ENCODE measurements around the gene ABHD17A.

ABHD17A gene

DNA sequence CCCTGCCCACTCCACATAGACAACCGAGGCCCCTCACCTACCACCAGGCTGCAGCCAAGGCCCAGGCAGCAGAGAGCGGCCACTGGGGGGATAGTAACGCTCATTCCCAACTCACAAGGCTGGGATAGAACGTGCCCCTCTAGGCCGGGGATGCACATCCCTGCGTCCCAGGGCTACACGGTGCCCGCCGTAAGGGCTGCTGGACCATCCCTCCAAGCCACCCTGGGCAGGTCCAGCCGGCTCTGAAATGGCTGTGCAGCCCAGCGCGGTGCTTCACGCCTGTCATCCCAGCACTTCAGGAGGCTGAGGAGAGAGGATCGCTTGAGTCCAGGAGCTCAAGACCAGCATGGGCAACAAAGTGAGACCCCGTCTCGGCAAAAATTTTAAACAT is 40.2 kb downstream of the ABHD17A start:
- Histone ChIP-seq H3K4me3 (ENCODE audit: extremely low read depth, insufficient read depth, low read length, poor library complexity, severe bottlenecking) (no peak overlapping the region), H3K9me3 (ENCODE audit: control insufficient read depth, low read length) (no peaks in the 10 kb centered on the region), H3K36me3 (ENCODE audit: control insufficient read depth, insufficient read depth, low read length) (peaks cover 20% of the 10 kb centered on the region), H3K27ac (ENCODE audit: low read depth, low read length, severe bottlenecking) (no peak overlapping the region), H3K4me1 (ENCODE audit: control insufficient read depth, insufficient read depth, low read length, poor library complexity, severe bottlenecking) (peaks cover 20% of the 10 kb centered on the region)
- WGBS, 2 experiments (ENCODE audit: insufficient coverage in 2 of 2): 96 to 97% methylated on average over 15 of the region's 16 CpGs

DNA sequence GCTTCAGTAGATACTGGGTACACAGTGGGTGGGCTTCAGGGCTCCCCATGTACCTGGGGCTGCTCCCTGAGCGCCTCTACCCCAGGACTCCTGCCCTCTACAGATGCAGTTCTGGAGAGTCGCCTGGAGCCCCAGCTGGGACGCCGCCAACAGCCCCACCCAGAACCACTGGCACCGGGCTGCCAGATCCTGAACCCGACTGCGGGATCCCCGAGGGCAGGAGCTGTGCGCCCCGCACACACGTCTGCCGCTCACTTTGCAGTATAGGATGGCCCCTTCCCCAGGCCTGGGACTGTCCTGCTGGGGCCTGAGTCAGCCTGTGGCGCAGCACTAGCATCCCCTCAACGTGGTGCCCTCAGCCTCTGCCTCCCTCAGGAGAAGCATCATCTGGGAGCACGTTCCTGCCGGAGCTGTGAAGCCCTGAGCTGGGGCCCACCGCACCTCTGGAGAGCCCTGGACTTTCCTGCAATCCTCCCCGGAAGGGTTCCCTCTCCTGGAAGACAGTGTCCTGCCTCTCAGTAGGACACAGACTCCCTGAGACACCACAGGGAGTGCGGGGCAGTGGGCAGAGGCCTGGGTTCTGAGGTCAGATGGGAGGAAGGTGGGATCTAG is 40.7 kb downstream of the ABHD17A start:
- Histone ChIP-seq H3K36me3 (ENCODE audit: control insufficient read depth, insufficient read depth, low read length) (peaks cover 21% of the 10 kb centered on the region), H3K9me3 (ENCODE audit: control insufficient read depth, low read length) (no peaks in the 10 kb centered on the region), H3K27ac (ENCODE audit: low read depth, low read length, severe bottlenecking) (no peak overlapping the region), H3K4me1 (ENCODE audit: control insufficient read depth, insufficient read depth, low read length, poor library complexity, severe bottlenecking) (peaks cover 20% of the 10 kb centered on the region), H3K4me3 (ENCODE audit: extremely low read depth, insufficient read depth, low read length, poor library complexity, severe bottlenecking) (no peak overlapping the region)
- 95 to 97% methylated on average over 14 to 17 of the region's 19 CpGs for WGBS, 2 experiments (ENCODE audit: insufficient coverage in 2 of 2)

DNA sequence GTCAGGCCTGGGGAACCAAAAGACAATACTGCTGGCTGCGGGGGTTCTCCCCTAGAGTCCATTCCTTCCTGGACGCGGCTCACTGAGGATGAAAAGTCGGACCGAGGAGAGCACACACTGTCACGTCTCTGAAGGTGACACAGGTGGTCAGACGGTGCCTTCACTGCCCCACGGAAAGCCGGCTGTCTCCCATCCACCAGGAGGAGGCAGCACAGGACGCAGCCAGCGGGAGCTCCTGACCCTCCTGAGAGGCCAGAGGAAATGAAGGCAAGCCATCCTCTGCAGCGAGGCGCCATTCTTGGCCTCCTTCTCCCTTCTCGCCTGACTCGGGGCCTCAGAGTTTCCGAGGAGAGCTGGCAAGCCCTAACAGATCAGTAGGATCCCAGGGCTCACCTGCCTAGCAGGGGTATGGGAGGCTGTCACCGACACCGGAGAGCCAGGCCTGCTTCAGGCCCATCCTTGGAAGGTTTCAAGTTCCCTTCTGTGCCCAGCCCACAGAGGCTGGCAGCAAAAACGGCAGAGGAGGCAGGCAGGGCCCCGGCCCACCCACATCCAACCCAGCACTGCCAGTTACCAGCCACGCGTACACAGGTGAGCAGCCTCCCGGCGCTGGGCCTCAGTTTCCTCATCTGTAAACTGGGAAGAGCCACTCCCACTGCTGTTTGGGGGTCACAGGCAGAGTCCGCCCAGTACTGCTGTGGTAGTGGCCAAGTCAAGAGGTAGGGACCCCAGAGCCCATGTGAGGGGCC is 41.5 kb downstream of the ABHD17A start:
- H3K4me3 ChIP-seq (ENCODE audit: extremely low read depth, insufficient read depth, low read length, poor library complexity, severe bottlenecking): no peak overlapping the region
- WGBS, 2 experiments (ENCODE audit: insufficient coverage in 2 of 2): 87 to 92% methylated on average over 17 to 23 of the region's 25 CpGs
- no peak overlapping the region for H3K27ac ChIP-seq (ENCODE audit: low read depth, low read length, severe bottlenecking)
- peaks cover 20% of the 10 kb centered on the region for H3K4me1 ChIP-seq (ENCODE audit: control insufficient read depth, insufficient read depth, low read length, poor library complexity, severe bottlenecking)
- no peaks in the 10 kb centered on the region for H3K9me3 ChIP-seq (ENCODE audit: control insufficient read depth, low read length)
- peaks cover 25% of the 10 kb centered on the region for H3K36me3 ChIP-seq (ENCODE audit: control insufficient read depth, insufficient read depth, low read length)

DNA sequence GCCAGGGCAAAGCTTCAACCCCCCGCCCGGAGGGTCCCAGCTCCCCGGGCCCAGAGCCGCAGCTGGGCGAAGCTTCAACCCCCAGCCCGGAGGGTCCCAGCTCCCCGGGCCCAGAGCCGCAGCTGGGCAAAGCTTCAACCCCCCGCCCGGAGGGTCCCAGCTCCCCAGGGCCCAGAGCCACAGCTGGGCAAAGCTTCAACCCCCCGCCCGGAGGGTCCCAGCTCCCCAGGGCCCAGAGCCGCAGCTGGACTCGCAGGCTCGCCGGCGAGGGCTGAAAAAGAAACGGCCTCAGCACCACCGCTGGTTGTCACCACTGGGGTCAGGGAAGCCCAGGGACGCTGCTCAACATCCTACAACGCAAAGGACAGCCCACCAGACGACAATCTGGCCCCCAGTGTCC is 42.2 kb downstream of the ABHD17A start:
- Histone ChIP-seq H3K4me1 (ENCODE audit: control insufficient read depth, insufficient read depth, low read length, poor library complexity, severe bottlenecking) (peaks cover 20% of the 10 kb centered on the region), H3K27ac (ENCODE audit: low read depth, low read length, severe bottlenecking) (no peak overlapping the region), H3K36me3 (ENCODE audit: control insufficient read depth, insufficient read depth, low read length) (peaks cover 25% of the 10 kb centered on the region), H3K9me3 (ENCODE audit: control insufficient read depth, low read length) (no peaks in the 10 kb centered on the region), H3K4me3 (ENCODE audit: extremely low read depth, insufficient read depth, low read length, poor library complexity, severe bottlenecking) (no peak overlapping the region)
- WGBS, 2 experiments (ENCODE audit: insufficient coverage in 2 of 2): 91 to 93% methylated on average over 20 of the region's 22 CpGs

DNA sequence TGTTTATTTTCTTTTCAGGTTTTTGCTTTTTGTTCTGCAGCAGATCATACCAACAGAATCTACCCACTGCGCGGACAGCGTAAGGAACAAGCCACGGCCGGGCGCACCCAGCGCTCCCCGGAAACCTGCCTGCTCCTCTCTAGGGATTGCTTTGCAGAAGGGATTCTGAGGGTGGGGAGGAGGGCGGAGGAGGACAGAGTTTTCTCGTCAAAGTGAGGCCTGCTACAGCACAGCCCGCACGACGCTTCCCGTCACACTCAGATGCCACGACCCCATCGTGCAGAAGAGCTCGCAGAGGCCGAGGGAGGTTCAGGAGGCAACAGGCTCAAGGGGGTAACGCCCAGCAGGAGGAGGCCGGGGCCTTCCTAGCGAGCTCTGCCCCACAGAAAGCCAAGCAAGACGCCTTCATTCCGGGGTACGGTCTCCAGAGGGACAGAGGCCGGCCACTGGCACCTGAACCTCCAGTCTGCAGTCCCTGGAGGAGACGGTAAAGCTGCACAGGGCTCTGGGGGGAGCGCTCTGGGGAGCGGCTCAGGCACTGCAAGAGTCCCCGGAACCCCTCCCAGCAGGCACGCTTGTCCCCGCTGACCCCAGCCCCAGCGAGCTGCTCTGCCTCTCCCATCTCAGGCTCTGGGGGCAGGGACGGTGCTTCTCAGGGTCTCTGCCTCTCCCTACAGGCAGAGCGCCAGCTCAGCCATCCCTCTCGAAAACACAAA is 43.9 kb downstream of the ABHD17A start:
- peaks cover 24% of the 10 kb centered on the region for H3K4me1 ChIP-seq (ENCODE audit: control insufficient read depth, insufficient read depth, low read length, poor library complexity, severe bottlenecking)
- peaks cover 25% of the 10 kb centered on the region for H3K36me3 ChIP-seq (ENCODE audit: control insufficient read depth, insufficient read depth, low read length)
- H3K9me3 ChIP-seq (ENCODE audit: control insufficient read depth, low read length): no peaks in the 10 kb centered on the region
- H3K4me3 ChIP-seq (ENCODE audit: extremely low read depth, insufficient read depth, low read length, poor library complexity, severe bottlenecking): no peak overlapping the region
- WGBS, 2 experiments (ENCODE audit: insufficient coverage in 2 of 2): 90 to 93% methylated on average over 29 to 33 of the region's 35 CpGs
- no peak overlapping the region for H3K27ac ChIP-seq (ENCODE audit: low read depth, low read length, severe bottlenecking)

DNA sequence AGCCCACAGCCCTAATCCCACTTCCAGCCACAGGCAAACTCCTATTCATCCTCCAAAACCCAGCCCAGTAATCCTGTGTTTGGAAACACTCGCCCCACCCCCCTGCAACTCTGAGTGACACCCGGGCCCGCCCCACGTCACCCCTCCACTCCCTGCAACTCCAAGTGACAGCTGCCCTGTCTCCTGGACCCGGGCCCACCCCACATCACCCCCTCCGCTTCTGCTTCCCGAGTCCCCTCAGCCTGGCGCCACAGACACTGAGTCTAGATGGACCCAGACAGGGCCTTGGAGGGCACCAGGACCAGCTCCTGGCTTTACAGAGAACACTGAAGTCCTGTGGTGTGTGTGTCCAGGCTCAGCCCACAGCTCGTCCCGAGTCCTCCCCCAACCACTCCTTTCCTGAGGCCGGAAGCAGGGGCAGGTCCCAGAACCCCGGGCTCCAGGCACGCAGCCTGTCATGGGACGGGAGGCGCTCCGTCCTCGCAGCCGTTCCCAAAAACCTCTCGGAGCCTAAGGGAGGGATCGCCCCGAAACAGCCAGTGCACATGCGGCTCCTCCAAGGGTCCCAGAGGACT is 44.7 kb downstream of the ABHD17A start:
- Histone ChIP-seq H3K4me3 (ENCODE audit: extremely low read depth, insufficient read depth, low read length, poor library complexity, severe bottlenecking) (no peak overlapping the region), H3K36me3 (ENCODE audit: control insufficient read depth, insufficient read depth, low read length) (peaks cover 21% of the 10 kb centered on the region), H3K27ac (ENCODE audit: low read depth, low read length, severe bottlenecking) (no peak overlapping the region), H3K9me3 (ENCODE audit: control insufficient read depth, low read length) (no peaks in the 10 kb centered on the region), H3K4me1 (ENCODE audit: control insufficient read depth, insufficient read depth, low read length, poor library complexity, severe bottlenecking) (peaks cover 22% of the 10 kb centered on the region)
- WGBS, 2 experiments (ENCODE audit: insufficient coverage in 2 of 2): 88 to 92% methylated on average over 13 to 15 of the region's 22 CpGs

DNA sequence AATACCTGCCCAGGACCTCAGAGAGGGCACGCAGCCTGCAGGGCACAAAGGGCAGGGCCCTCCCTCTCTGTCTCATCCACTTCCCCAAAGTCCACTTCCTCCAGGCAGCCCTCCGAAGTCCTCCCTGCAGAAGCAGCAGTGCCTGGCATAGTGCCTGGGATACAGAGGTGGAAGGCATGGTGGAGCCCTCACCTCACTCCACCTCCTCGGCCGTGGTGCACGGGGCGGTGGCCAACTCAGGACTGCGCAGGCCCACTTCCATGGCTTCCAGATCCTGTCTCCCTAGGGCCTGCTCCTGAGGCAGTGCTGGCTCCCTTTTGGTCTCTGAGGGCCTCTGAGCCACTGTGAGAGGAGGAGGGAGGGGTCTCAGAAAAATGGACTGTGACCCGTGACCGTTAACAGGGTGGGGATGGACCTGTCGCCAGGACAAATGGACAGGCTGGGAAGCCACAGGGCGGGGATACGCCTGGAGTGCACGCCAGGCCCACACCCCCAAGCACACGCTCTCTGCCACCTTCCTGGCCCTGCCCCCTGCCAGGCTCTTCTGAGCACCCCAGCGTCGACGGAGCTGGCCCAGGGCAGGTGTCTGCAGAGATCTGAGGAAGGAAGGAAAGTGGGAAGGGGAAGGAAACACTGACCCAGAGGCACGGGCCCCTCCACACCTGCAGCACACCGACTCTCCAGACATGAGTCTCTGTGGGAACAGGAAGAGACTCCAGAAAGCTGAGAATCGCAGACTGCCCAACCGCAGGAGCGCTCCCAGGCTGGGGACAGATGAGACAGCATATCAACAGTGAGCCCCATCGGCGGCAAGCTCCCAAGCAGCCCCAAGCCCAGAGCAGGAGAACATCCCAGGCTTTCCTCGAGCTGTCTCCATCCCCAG is 45.4 kb downstream of the ABHD17A start:
- Histone ChIP-seq H3K4me1 (ENCODE audit: control insufficient read depth, insufficient read depth, low read length, poor library complexity, severe bottlenecking) (peaks cover 22% of the 10 kb centered on the region), H3K9me3 (ENCODE audit: control insufficient read depth, low read length) (no peaks in the 10 kb centered on the region), H3K36me3 (ENCODE audit: control insufficient read depth, insufficient read depth, low read length) (peaks cover 17% of the 10 kb centered on the region), H3K4me3 (ENCODE audit: extremely low read depth, insufficient read depth, low read length, poor library complexity, severe bottlenecking) (no peak overlapping the region), H3K27ac (ENCODE audit: low read depth, low read length, severe bottlenecking) (no peak overlapping the region)
- WGBS, 2 experiments (ENCODE audit: insufficient coverage in 2 of 2): 97 to 98% methylated on average over 18 to 20 of the region's 25 CpGs

DNA sequence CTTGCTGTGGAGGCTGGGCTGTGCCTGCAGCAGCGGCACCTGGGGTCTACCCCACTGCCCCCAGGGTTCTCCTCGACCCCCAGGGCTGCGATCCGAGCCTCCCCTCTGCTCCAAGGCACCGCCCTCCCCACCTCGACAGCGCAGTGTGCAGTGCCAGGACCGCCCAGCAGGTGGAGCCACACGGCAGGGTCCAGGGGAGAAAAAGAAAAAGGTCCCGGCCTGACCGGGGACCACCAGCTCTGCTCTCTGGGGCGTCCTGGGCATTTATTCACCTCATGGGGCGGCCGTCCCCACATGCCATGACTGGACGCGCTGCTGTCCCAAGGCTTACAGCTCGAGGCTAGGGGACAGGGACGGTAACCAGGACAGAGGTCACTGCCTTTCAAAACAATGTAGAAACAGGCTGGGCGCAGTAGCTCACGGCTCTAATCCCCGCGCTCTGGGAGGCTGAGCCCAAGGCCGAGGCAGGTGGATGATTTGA is 47.6 kb downstream of the ABHD17A start:
- peak overlapping the region; percentile 36 for H3K27ac ChIP-seq (ENCODE audit: low read depth, low read length, severe bottlenecking)
- no peaks in the 10 kb centered on the region for H3K9me3 ChIP-seq (ENCODE audit: control insufficient read depth, low read length)
- WGBS, 2 experiments (ENCODE audit: insufficient coverage in 2 of 2): 39 to 59% methylated on average over 17 to 19 of the region's 23 CpGs
- H3K36me3 ChIP-seq (ENCODE audit: control insufficient read depth, insufficient read depth, low read length): peaks cover 22% of the 10 kb centered on the region
- peaks cover 22% of the 10 kb centered on the region for H3K4me1 ChIP-seq (ENCODE audit: control insufficient read depth, insufficient read depth, low read length, poor library complexity, severe bottlenecking)
- H3K4me3 ChIP-seq (ENCODE audit: extremely low read depth, insufficient read depth, low read length, poor library complexity, severe bottlenecking): no peak overlapping the region

DNA sequence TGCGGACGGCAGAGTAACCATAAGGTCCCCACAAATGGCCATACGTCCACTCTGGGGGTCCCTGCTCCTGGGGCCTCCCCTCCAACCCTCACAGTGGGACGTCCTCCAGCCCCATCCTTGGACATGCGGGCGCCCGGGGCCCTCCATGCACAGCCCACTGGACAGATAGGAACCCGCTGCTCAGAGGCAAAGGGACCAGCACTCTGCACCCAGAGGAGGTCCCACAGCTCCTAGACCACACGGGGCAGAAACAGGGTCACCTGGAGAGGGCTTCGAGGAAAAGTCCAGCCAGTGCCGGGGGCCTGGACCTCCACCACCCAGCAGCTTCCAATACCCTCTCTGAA is 48.1 kb downstream of the ABHD17A start:
- Histone ChIP-seq H3K36me3 (ENCODE audit: control insufficient read depth, insufficient read depth, low read length) (peaks cover 22% of the 10 kb centered on the region), H3K4me3 (ENCODE audit: extremely low read depth, insufficient read depth, low read length, poor library complexity, severe bottlenecking) (no peak overlapping the region), H3K27ac (ENCODE audit: low read depth, low read length, severe bottlenecking) (no peak overlapping the region), H3K9me3 (ENCODE audit: control insufficient read depth, low read length) (no peaks in the 10 kb centered on the region), H3K4me1 (ENCODE audit: control insufficient read depth, insufficient read depth, low read length, poor library complexity, severe bottlenecking) (peaks cover 18% of the 10 kb centered on the region)
- WGBS, 2 experiments (ENCODE audit: insufficient coverage in 2 of 2): 81 to 87% methylated on average over 9 of the region's 11 CpGs

Data from mesodermal cell (in vitro differentiated cells).